Tibial nerve (tissue), 4 donors: ENCODE measurements around the gene PAK3. TPM values are rescaled to one million over a fixed set of nuclear protein-coding genes. Genes with fewer than 3 reads are reported as not detected.

ENCODE experiments used
- DNase-seq, 2 donors: peaks; one replicate each; pipeline ENCODE4 v3.0.0-alpha.2; 2019; ENCODE audit warnings: low spot score in 2 of 2
- H3K27ac ChIP-seq, 4 donors: fragments of 200-600 bp; sonication (generic) in 3 of 4; one replicate each; pipeline ENCODE4 v1.5.1; 2017 to 2019; ENCODE audit warnings: mild to moderate bottlenecking in 1 of 4
- H3K27me3 ChIP-seq, 2 donors: fragments of 200-600 bp; sonication (generic) in 1 of 2; one replicate each; pipeline versions ENCODE4 v1.5.1 to v1.6.0; 2017 to 2019
- H3K36me3 ChIP-seq, 3 donors: fragments of 200-600 bp; sonication (generic); one replicate each; pipeline ENCODE4 v1.5.1; 2018 to 2019
- H3K4me1 ChIP-seq, 4 donors: fragments of 200-600 bp; sonication (generic) in 3 of 4; one replicate each; pipeline ENCODE4 v1.5.1; 2017 to 2019
- H3K4me3 ChIP-seq, 4 donors: fragments of 200-600 bp; sonication (generic) in 3 of 4; one replicate each; pipeline ENCODE4 v1.5.1; 2017 to 2019; ENCODE audit warnings: mild to moderate bottlenecking in 1 of 4, moderate library complexity in 1 of 4
- H3K9me3 ChIP-seq, 4 donors: fragments of 200-600 bp; sonication (generic) in 3 of 4; one replicate each; pipeline ENCODE4 v1.5.1; 2017 to 2019
- EP300 ChIP-seq, 2 donors: sonication (generic); formaldehyde crosslinking; IDR thresholded peaks; one replicate each; pipeline ENCODE4 v1.6.1; 2017; ENCODE audit warnings: antibody characterized with exemption in 2 of 2, mild to moderate bottlenecking in 1 of 2
- POLR2A ChIP-seq, 2 donors: fragments of 450-650 bp; IDR thresholded peaks; one replicate each; pipeline ENCODE4 v1.6.1; 2017; ENCODE audit warnings: antibody characterized with exemption in 2 of 2, mild to moderate bottlenecking in 2 of 2, moderate library complexity in 2 of 2
- WGBS, 2 donors: methylation state at CpG; one replicate each; pipeline ENCODE4 v1.1.5; 2018; 5-methylcytosine and 5-hydroxymethylcytosine counted together
- total RNA-seq, 4 donors: library from RNA; depleted of rRNA; stranded (reverse); fragments of >200 nt; gene quantifications; one replicate each; pipeline ENCODE4 v1.1.0, GENCODE V29; 2016
- TF ChIP-seq, protein P1 (sequence below), 5 experiments: fragments of 200-600 bp in 3 of 5; fragments of 450-650 bp in 2 of 5; sonication (generic) in 3 of 5; IDR thresholded peaks; one replicate each; pipeline ENCODE4 v1.5.1; 2016 to 2019; ENCODE audit warnings: antibody characterized with exemption in 5 of 5, mild to moderate bottlenecking in 3 of 5, moderate library complexity in 2 of 5

Gene PAK3
- total RNA-seq, 4 donors from 2014 or later = 24.9 to 43.0 (median 27.7) TPM

DNA sequence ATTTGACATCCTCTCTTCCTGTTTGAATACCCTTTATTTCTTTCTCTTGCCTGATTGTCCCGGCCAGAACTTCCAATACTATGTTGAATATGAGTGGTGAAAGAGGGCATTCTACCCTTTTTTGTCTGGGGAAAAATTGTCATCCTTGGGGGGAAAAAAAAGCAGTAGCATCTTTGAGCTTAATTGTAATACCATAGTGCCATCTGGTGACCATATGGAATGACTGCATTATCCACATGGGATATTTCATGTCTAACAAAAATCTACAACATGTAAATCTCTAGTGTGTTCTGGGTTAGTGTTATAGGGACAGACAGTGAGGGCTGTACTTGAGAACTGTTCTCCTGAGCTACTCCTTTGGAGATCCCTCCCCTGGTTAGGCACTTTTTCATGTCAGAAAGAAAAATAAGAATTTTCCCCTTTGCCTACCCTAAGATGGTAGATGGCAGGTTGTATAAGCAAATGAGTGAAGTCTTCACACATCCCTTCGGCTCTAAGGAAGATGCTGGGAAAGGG is 148.3 kb downstream of the PAK3 start:
- DNase-seq = no peak
- H3K4me3 ChIP-seq = no peak overlapping the region
- H3K4me1 ChIP-seq = no peaks in the 10 kb centered on the region
- H3K36me3 ChIP-seq = no peaks in the 10 kb centered on the region
- TF ChIP-seq EP300 (IDR thresholded peaks at IDR 0.05) (no peak), POLR2A (IDR thresholded peaks at IDR 0.05) (no peak)
- TF ChIP-seq, protein P1, sequence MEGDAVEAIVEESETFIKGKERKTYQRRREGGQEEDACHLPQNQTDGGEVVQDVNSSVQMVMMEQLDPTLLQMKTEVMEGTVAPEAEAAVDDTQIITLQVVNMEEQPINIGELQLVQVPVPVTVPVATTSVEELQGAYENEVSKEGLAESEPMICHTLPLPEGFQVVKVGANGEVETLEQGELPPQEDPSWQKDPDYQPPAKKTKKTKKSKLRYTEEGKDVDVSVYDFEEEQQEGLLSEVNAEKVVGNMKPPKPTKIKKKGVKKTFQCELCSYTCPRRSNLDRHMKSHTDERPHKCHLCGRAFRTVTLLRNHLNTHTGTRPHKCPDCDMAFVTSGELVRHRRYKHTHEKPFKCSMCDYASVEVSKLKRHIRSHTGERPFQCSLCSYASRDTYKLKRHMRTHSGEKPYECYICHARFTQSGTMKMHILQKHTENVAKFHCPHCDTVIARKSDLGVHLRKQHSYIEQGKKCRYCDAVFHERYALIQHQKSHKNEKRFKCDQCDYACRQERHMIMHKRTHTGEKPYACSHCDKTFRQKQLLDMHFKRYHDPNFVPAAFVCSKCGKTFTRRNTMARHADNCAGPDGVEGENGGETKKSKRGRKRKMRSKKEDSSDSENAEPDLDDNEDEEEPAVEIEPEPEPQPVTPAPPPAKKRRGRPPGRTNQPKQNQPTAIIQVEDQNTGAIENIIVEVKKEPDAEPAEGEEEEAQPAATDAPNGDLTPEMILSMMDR (IDR thresholded peaks at IDR 0.05) = peak in 4 of 5 experiments; percentile 19 to 47 (median 26)
- WGBS, 2 donors = 30 to 63% methylated on average over 2 of the region's 2 CpGs
- peaks cover 0 to 11% of the 10 kb centered on the region in 2 donors for H3K27me3 ChIP-seq
- H3K9me3 ChIP-seq = no peaks in the 10 kb centered on the region
- H3K27ac ChIP-seq = no peak overlapping the region

DNA sequence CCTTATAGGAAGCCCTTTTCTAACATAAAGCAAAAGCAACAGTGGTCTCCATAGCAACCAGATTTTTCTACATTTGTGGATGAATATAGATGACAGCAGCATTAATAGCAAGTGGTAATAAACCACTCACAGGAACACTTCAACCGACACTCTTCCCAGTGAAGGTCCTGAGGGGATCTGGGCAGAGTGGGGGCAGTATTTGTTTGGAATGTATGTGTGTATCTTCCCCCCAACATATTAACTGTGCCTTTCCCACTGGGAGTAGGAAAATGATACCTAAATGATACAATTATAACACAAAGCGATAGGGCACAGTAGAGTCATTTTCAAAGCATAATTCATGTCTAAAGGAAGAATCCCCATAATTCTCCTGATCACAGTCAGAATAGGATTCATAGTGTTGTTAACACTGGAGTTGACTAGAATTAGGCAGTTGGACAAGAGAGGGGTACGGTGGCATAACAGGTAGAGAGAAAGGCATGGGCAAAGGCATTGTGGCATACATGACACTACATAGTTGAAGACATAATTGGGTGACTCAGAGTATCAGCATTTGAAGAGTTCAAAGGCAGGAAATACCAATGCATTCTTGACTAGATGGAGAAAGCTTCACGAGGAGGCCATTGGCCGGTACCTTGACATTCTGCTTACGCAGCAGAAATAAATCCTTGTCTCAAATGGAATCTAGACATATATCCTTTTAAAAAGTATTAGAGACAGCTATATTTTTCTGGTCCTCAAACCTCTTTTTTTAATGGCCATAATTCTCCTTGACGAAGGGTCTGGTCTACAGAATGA is 159.1 kb downstream of the PAK3 start:
- Histone ChIP-seq H3K4me1 (no peaks in the 10 kb centered on the region), H3K27ac (no peak overlapping the region), H3K36me3 (no peaks in the 10 kb centered on the region), H3K27me3 (peaks cover 0 to 31% of the 10 kb centered on the region in 2 donors), H3K9me3 (no peaks in the 10 kb centered on the region), H3K4me3 (no peak overlapping the region)
- WGBS, 2 donors = 75 to 79% methylated on average over 7 of the region's 7 CpGs
- DNase-seq = no peak
- TF ChIP-seq, protein P1 (IDR thresholded peaks at IDR 0.05) = no peak
- TF ChIP-seq POLR2A (IDR thresholded peaks at IDR 0.05) (no peak), EP300 (IDR thresholded peaks at IDR 0.05) (no peak)

DNA sequence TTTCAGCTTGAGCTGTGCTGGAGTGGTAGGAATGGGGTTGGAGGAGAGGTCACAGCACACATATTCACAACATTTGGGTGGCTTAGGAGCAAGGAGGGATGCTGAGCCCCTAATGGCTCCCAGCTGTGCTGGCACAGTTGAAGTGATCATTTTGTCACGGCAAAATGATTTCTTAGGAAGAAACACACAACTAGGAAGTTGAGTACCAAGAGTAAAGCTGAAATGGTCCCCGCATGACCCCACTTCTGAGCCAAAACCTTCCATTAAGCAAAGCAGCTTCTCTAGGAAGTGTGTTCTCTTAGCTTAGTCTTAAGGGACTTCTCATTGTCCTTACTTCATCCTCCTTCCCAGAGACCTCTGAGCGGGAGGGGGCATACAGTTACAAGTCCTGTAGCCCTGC is 161.7 kb downstream of the PAK3 start:
- no peak for DNase-seq
- H3K4me3 ChIP-seq = no peak overlapping the region
- H3K9me3 ChIP-seq = no peaks in the 10 kb centered on the region
- H3K4me1 ChIP-seq = no peaks in the 10 kb centered on the region
- no peak for TF ChIP-seq EP300 (IDR thresholded peaks at IDR 0.05)
- no peak for TF ChIP-seq POLR2A (IDR thresholded peaks at IDR 0.05)
- TF ChIP-seq, protein P1 (IDR thresholded peaks at IDR 0.05) = no peak
- no peaks in the 10 kb centered on the region for H3K36me3 ChIP-seq
- H3K27me3 ChIP-seq = peaks cover 0 to 34% of the 10 kb centered on the region in 2 donors
- H3K27ac ChIP-seq = no peak overlapping the region
- 66 to 67% methylated on average over 3 of the region's 3 CpGs for WGBS, 2 donors

DNA sequence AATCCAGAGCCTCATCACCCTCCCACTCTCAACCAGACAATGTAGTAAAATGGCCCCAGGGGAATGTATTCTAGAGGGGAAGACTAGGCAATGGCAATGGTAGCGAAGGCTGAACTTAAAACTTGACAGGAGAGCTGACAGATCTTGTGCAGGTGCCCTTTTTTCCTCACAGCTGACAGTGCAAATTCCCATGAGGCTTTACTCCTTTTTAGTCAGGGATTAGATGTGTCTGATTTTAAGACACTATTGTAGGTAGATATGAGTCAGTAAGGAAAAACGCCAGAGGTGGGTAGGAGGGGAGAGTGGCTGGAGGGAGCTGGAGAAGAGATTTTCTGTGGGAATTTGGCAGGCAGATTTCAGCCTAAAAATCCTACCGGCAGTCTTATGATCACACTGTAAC is 163.6 kb downstream of the PAK3 start:
- H3K36me3 ChIP-seq = no peaks in the 10 kb centered on the region
- no peak for TF ChIP-seq EP300 (IDR thresholded peaks at IDR 0.05)
- no peak for TF ChIP-seq POLR2A (IDR thresholded peaks at IDR 0.05)
- TF ChIP-seq, protein P1 (IDR thresholded peaks at IDR 0.05) = no peak
- H3K9me3 ChIP-seq = no peaks in the 10 kb centered on the region
- DNase-seq = no peak
- no peak overlapping the region for H3K27ac ChIP-seq
- peaks cover 0 to 42% of the 10 kb centered on the region in 2 donors for H3K27me3 ChIP-seq
- no peak overlapping the region for H3K4me3 ChIP-seq
- 65 to 82% methylated on average over 3 of the region's 3 CpGs for WGBS, 2 donors
- no peaks in the 10 kb centered on the region for H3K4me1 ChIP-seq

DNA sequence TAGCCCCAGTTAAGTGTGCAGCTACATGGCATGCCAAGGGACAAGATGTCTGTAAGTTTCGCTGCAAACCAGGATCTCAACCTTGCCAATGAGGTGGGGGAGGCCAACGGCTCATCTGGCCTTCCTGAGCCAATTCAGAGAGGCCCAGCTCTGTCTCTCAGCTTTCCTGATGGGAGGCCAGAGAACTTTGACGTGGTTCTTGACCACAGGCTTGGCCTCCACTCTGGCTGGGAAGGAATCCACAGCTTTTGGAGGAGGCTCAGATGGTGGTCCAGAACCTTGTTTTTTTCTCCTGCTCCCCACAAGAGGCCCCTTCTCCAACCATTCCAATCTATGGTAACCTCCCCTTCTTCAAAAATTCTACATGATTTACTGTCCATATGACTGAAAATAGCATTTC is 164.5 kb downstream of the PAK3 start:
- DNase-seq = no peak
- H3K27ac ChIP-seq = no peak overlapping the region
- TF ChIP-seq, protein P1 (IDR thresholded peaks at IDR 0.05) = no peak
- no peak for TF ChIP-seq POLR2A (IDR thresholded peaks at IDR 0.05)
- no peak for TF ChIP-seq EP300 (IDR thresholded peaks at IDR 0.05)
- H3K27me3 ChIP-seq = peaks cover 0 to 39% of the 10 kb centered on the region in 2 donors
- H3K4me1 ChIP-seq = no peaks in the 10 kb centered on the region
- 62 to 63% methylated on average over 2 to 3 of the region's 3 CpGs for WGBS, 2 donors
- no peaks in the 10 kb centered on the region for H3K36me3 ChIP-seq
- H3K4me3 ChIP-seq = no peak overlapping the region
- H3K9me3 ChIP-seq = no peaks in the 10 kb centered on the region
